ENCODE results near the gene BRD9.

DNA sequence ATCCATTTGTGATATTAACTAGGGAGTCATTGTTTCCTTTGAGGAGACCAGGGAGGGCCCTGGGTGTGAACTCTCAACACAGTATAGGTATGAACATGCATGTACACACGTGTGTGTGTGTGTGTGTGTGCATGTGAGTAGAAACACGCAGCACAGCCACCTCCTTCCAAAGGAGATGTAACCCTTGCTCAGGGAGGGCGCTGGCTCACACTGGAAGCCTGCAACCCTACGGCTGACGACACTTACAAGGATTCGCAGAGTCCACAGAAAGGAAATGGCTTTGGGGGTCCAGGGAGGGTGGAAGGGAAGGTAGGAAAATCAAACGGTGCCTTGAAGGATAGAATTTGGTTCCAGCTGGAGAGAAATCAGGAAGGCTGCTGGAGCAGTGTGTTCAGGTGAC is 22.0 kb upstream of the BRD9 start:
- TF ChIP-seq, protein P1, sequence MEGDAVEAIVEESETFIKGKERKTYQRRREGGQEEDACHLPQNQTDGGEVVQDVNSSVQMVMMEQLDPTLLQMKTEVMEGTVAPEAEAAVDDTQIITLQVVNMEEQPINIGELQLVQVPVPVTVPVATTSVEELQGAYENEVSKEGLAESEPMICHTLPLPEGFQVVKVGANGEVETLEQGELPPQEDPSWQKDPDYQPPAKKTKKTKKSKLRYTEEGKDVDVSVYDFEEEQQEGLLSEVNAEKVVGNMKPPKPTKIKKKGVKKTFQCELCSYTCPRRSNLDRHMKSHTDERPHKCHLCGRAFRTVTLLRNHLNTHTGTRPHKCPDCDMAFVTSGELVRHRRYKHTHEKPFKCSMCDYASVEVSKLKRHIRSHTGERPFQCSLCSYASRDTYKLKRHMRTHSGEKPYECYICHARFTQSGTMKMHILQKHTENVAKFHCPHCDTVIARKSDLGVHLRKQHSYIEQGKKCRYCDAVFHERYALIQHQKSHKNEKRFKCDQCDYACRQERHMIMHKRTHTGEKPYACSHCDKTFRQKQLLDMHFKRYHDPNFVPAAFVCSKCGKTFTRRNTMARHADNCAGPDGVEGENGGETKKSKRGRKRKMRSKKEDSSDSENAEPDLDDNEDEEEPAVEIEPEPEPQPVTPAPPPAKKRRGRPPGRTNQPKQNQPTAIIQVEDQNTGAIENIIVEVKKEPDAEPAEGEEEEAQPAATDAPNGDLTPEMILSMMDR (IDR thresholded peaks at IDR 0.05) = no peak
- no peak for TF ChIP-seq POLR2AphosphoS5 (IDR thresholded peaks at IDR 0.05; ENCODE audit: insufficient read depth in 1 of 2, low read depth in 1 of 2)

Measured in vagina (tissue), 2 donors.